Fibroblast of skin of scalp (primary cell): ENCODE measurements around the gene PCDHB7.
"Not testable (repeated sequence)": the region's sequence is repeated elsewhere in the genome, so short reads cannot be mapped to it uniquely, and the experiment has no call there.

Experiments used
- DNase-seq: peaks from one replicate; pipeline ENCODE4 v3.0.0-alpha.2; 2013

The PCDHB7 gene

DNA sequence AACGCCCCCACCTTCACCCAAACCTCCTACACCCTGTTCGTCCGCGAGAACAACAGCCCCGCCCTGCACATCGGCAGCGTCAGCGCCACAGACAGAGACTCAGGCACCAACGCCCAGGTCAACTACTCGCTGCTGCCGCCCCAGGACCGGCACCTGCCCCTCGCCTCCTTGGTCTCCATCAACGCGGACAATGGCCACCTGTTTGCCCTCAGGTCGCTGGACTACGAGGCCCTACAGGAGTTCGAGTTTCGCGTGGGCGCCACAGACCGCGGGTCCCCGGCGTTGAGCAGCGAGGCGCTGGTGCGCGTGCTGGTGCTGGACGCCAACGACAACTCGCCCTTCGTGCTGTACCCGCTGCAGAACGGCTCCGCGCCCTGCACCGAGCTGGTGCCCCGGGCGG lies 52.4 kb downstream of the PCDHB7 start:
- DNase-seq = not testable (repeated sequence)

DNA sequence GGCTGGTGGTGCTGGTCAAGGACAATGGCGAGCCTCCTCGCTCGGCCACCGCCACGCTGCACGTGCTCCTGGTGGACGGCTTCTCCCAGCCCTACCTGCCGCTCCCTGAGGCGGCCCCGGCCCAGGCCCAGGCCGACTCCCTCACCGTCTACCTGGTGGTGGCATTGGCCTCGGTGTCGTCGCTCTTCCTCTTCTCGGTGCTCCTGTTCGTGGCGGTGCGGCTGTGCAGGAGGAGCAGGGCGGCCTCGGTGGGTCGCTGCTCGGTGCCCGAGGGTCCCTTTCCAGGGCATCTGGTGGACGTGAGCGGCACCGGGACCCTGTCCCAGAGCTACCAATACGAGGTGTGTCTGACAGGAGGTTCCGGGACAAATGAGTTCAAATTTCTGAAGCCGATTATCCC lies 53.0 kb downstream of the PCDHB7 start:
- DNase-seq = not testable (repeated sequence)
